ENCODE results near the gene COA1. TPM values are rescaled to one million over a fixed set of nuclear protein-coding genes. Genes with fewer than 3 reads are reported as not detected.

COA1 gene
- total RNA-seq, 2 donors from 2014 or later: 104 to 144 TPM

- Histone ChIP-seq H3K9ac (ENCODE audit: extremely low read depth, low read length, poor library complexity, severe bottlenecking) (no peak overlapping the region), H3K4me3 (ENCODE audit: low read length) (no peak overlapping the region), H3K27ac (ENCODE audit: low read depth, low read length) (no peak overlapping the region), H3K4me1 (ENCODE audit: control insufficient read depth, insufficient read depth, low read length) (no peaks in the 10 kb centered on the region), H3K27me3 (ENCODE audit: control insufficient read depth, insufficient read depth, low read length, poor library complexity, severe bottlenecking) (no peaks in the 10 kb centered on the region), H3K9me3 (ENCODE audit: control insufficient read depth, low read length) (peaks cover 42% of the 10 kb centered on the region), H3K36me3 (ENCODE audit: control insufficient read depth, insufficient read depth, low read length) (peaks cover 15% of the 10 kb centered on the region)
- Mint-ChIP-seq H3K27me3 (ENCODE audit: insufficient read depth) (no peaks in the 10 kb centered on the region), H3K36me3 (ENCODE audit: low read depth) (peaks cover 56% of the 10 kb centered on the region), H3K4me1 (no peaks in the 10 kb centered on the region), H3K27ac (no peak overlapping the region), H3K9me3 (peaks cover 31% of the 10 kb centered on the region), H3K4me3 (no peak overlapping the region)
- TF ChIP-seq, protein P1, sequence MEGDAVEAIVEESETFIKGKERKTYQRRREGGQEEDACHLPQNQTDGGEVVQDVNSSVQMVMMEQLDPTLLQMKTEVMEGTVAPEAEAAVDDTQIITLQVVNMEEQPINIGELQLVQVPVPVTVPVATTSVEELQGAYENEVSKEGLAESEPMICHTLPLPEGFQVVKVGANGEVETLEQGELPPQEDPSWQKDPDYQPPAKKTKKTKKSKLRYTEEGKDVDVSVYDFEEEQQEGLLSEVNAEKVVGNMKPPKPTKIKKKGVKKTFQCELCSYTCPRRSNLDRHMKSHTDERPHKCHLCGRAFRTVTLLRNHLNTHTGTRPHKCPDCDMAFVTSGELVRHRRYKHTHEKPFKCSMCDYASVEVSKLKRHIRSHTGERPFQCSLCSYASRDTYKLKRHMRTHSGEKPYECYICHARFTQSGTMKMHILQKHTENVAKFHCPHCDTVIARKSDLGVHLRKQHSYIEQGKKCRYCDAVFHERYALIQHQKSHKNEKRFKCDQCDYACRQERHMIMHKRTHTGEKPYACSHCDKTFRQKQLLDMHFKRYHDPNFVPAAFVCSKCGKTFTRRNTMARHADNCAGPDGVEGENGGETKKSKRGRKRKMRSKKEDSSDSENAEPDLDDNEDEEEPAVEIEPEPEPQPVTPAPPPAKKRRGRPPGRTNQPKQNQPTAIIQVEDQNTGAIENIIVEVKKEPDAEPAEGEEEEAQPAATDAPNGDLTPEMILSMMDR (conservative IDR thresholded peaks at IDR 0.05): no peak
- no peak for DNase-seq
These were observed 62.4 kb downstream of the COA1 start for GRCh38 chr7:43666938-43667337.

- WGBS, 2 experiments (ENCODE audit: insufficient coverage in 1 of 2, insufficient read length in 1 of 2): 43% methylated on average over 1 of the region's 1 CpG; no CpG with 5 or more reads in 1 of the 2 experiments
- no peak for DNase-seq
- H3K27ac Mint-ChIP-seq: no peak overlapping the region
These were observed 64.6 kb downstream of the COA1 start for GRCh38 chr7:43664681-43665080.

DNA sequence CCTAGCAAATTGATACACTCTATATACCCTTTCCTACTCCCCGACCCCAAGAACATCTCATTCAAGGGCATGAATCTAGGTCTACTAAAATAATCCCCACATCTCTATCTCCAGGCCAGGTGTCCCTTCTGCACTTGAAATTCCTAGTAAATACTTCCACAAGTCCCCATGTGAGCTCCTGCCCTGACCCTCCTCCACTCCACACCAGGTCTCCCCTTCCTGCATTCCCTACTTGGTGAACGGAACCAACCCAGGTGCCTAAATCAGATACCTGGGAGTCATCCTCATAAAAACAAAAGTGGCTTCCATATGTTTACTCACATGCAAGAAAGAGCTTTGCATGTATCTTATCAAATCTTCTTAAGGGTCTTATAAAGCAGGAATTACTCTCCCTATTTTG lies 69.2 kb downstream of the COA1 start:
- peaks cover 1% of the 10 kb centered on the region for H3K9me3 ChIP-seq (ENCODE audit: control insufficient read depth, low read length)
- Mint-ChIP-seq H3K27ac (no peak overlapping the region), H3K9me3 (no peaks in the 10 kb centered on the region), H3K4me1 (peaks cover 23% of the 10 kb centered on the region), H3K4me3 (no peak overlapping the region), H3K27me3 (ENCODE audit: insufficient read depth) (no peaks in the 10 kb centered on the region), H3K36me3 (ENCODE audit: low read depth) (peaks cover 41% of the 10 kb centered on the region)
- no peak overlapping the region for H3K9ac ChIP-seq (ENCODE audit: extremely low read depth, low read length, poor library complexity, severe bottlenecking)
- H3K4me3 ChIP-seq (ENCODE audit: low read length): no peak overlapping the region
- no peaks in the 10 kb centered on the region for H3K27me3 ChIP-seq (ENCODE audit: control insufficient read depth, insufficient read depth, low read length, poor library complexity, severe bottlenecking)
- no peak for DNase-seq
- no peak overlapping the region for H3K27ac ChIP-seq (ENCODE audit: low read depth, low read length)
- H3K36me3 ChIP-seq (ENCODE audit: control insufficient read depth, insufficient read depth, low read length): peaks cover 20% of the 10 kb centered on the region
- 91 to 100% methylated on average over 1 to 2 of the region's 2 CpGs for WGBS, 2 experiments (ENCODE audit: insufficient coverage in 1 of 2, insufficient read length in 1 of 2)
- H3K4me1 ChIP-seq (ENCODE audit: control insufficient read depth, insufficient read depth, low read length): no peaks in the 10 kb centered on the region
- TF ChIP-seq, protein P1 (conservative IDR thresholded peaks at IDR 0.05): no peak

More at GRCh38 chr7:43664681-43665080, 64.6 kb downstream of the COA1 start:
- Histone ChIP-seq H3K9ac (ENCODE audit: extremely low read depth, low read length, poor library complexity, severe bottlenecking) (no peak overlapping the region), H3K4me1 (ENCODE audit: control insufficient read depth, insufficient read depth, low read length) (no peaks in the 10 kb centered on the region), H3K4me3 (ENCODE audit: low read length) (no peak overlapping the region), H3K9me3 (ENCODE audit: control insufficient read depth, low read length) (peaks cover 42% of the 10 kb centered on the region), H3K27ac (ENCODE audit: low read depth, low read length) (no peak overlapping the region), H3K36me3 (ENCODE audit: control insufficient read depth, insufficient read depth, low read length) (peaks cover 15% of the 10 kb centered on the region), H3K27me3 (ENCODE audit: control insufficient read depth, insufficient read depth, low read length, poor library complexity, severe bottlenecking) (no peaks in the 10 kb centered on the region)
- Mint-ChIP-seq H3K27me3 (ENCODE audit: insufficient read depth) (no peaks in the 10 kb centered on the region), H3K9me3 (peaks cover 25% of the 10 kb centered on the region), H3K4me1 (peaks cover 14% of the 10 kb centered on the region), H3K4me3 (no peak overlapping the region), H3K36me3 (ENCODE audit: low read depth) (peaks cover 52% of the 10 kb centered on the region)
- TF ChIP-seq, protein P1 (conservative IDR thresholded peaks at IDR 0.05): no peak
